Measurements from ENCODE around the gene PITPNB.

The PITPNB gene

GRCh38 chr22:27878541-27878940 lies 40.5 kb downstream of the PITPNB start:
- no peak for DNase-seq

GRCh38 chr22:27877501-27877900 lies 41.6 kb downstream of the PITPNB start:
- DNase-seq, result no peak

- DNase-seq, result peak; percentile 22
Observed at GRCh38 chr22:27876684-27877083, 42.4 kb downstream of the PITPNB start.

GRCh38 chr22:27875951-27876350 lies 43.1 kb downstream of the PITPNB start:
- no peak for DNase-seq

GRCh38 chr22:27874764-27875163 lies 44.3 kb downstream of the PITPNB start:
- no peak for DNase-seq

GRCh38 chr22:27874185-27874584 lies 44.9 kb downstream of the PITPNB start:
- DNase-seq, result no peak

- DNase-seq, result no peak
Observed at GRCh38 chr22:27873472-27873871, 45.6 kb downstream of the PITPNB start.

GRCh38 chr22:27872488-27872887 lies 46.6 kb downstream of the PITPNB start:
- no peak for DNase-seq

GRCh38 chr22:27871306-27872014 lies 47.6 kb downstream of the PITPNB start:
- no peak for DNase-seq

GRCh38 chr22:27870234-27871191 lies 48.5 kb downstream of the PITPNB start:
- DNase-seq, result no peak

- no peak for DNase-seq
Observed at GRCh38 chr22:27868732-27869282, 50.2 kb downstream of the PITPNB start.

- DNase-seq, result no peak
Observed at GRCh38 chr22:27867953-27868731, 50.9 kb downstream of the PITPNB start.

GRCh38 chr22:27867085-27867952 lies 51.7 kb downstream of the PITPNB start:
- no peak for DNase-seq

GRCh38 chr22:27866135-27867084 lies 52.6 kb downstream of the PITPNB start:
- DNase-seq, result no peak

GRCh38 chr22:27865496-27865895 lies 53.6 kb downstream of the PITPNB start:
- DNase-seq, result no peak

- DNase-seq, result no peak
Observed at GRCh38 chr22:27863556-27863955, 55.5 kb downstream of the PITPNB start.

GRCh38 chr22:27863001-27863400 lies 56.1 kb downstream of the PITPNB start:
- DNase-seq, result no peak

- DNase-seq, result no peak
Observed at GRCh38 chr22:27859336-27859735, 59.7 kb downstream of the PITPNB start.

GRCh38 chr22:27858626-27859025 lies 60.4 kb downstream of the PITPNB start:
- no peak for DNase-seq

GRCh38 chr22:27857443-27857842 lies 61.6 kb downstream of the PITPNB start:
- no peak for DNase-seq

- DNase-seq, result no peak
Observed at GRCh38 chr22:27856386-27856785, 62.7 kb downstream of the PITPNB start.

All from DMS79 treated with DMSO at 0.1 percent for 48 hours (cell line).